ENCODE data around the gene CYRIA. TPM values are rescaled to one million over a fixed set of nuclear protein-coding genes. Genes with fewer than 3 reads are reported as not detected.

CYRIA gene
- total RNA-seq = 10 to 100 TPM; 12.5 to 18.7 (median 17.7) TPM

DNA sequence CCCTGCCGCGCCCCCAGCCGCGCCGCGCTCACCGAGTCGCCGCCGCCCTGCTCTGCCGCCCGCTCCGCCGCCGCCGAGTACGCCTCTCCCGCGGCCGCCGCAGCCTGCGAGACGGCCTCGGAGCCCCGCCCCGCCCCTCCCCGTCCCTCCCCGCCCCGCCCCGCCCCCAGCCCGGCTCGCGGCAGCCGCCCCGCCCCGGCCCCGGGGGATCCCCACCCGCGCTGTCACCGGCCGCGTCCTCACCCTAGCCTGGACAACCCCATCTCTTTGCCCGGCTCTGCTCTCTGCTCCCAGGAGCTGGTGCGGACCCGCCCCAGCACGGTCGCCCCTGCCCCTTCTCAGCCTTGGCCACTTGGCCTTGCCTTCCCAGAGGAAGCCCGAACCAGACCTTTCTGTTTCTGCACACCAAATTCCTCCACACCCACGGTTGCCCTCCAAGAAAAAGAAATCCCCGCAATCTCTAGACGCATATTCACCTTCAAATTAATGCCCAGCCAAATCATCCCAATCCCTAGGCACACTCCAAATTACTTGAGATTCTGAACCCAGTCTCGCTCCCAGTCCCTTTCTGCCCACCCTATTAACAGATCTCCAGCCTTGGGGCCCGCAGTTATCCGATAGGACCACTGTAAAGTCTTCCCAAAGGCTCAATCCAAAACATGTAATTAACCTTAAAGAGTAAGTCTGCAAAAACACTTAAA, at the start of gene CYRIA:
Gene CYRIA (minus strand): TSS at position 87 of the 701 bp plus-strand sequence. CDS start 77,715 bp downstream, outside the sequence.
- TF ChIP-seq POLR2A (IDR thresholded peaks at IDR 0.05) (no peak), POLR2AphosphoS5 (IDR thresholded peaks at IDR 0.05) (peak in 1 of 3 donors; percentile 14)
- TF ChIP-seq, protein P1, sequence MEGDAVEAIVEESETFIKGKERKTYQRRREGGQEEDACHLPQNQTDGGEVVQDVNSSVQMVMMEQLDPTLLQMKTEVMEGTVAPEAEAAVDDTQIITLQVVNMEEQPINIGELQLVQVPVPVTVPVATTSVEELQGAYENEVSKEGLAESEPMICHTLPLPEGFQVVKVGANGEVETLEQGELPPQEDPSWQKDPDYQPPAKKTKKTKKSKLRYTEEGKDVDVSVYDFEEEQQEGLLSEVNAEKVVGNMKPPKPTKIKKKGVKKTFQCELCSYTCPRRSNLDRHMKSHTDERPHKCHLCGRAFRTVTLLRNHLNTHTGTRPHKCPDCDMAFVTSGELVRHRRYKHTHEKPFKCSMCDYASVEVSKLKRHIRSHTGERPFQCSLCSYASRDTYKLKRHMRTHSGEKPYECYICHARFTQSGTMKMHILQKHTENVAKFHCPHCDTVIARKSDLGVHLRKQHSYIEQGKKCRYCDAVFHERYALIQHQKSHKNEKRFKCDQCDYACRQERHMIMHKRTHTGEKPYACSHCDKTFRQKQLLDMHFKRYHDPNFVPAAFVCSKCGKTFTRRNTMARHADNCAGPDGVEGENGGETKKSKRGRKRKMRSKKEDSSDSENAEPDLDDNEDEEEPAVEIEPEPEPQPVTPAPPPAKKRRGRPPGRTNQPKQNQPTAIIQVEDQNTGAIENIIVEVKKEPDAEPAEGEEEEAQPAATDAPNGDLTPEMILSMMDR (IDR thresholded peaks at IDR 0.05) = no peak
- H3K4me3 ChIP-seq = peak within 1 kb of the TSS; percentile 70 to 79 (median 71)
- intact Hi-C loops (cut with DNase I; ENCODE audit: low total_unique reads) = no loop called here
- no peaks in the 10 kb centered on the region for H3K36me3 ChIP-seq
- no peaks in the 10 kb centered on the region for H3K27me3 ChIP-seq
- peaks cover 0 to 2% of the 10 kb centered on the region in 2 donors for H3K4me1 ChIP-seq
- no peaks in the 10 kb centered on the region for H3K9me3 ChIP-seq
- peak within 1 kb of the TSS; percentile 76 to 89 for H3K27ac ChIP-seq
- no peak for DNase-seq (ENCODE audit: low spot score in 2 of 2)

- intact Hi-C loops (cut with DNase I; ENCODE audit: low total_unique reads) = no loop called here
- Histone ChIP-seq H3K4me1 (no peaks in the 10 kb centered on the region), H3K27ac (no peak overlapping the region), H3K4me3 (no peak overlapping the region), H3K27me3 (no peaks in the 10 kb centered on the region), H3K36me3 (no peaks in the 10 kb centered on the region), H3K9me3 (no peaks in the 10 kb centered on the region)
- DNase-seq (ENCODE audit: low spot score in 2 of 2) = no peak
- TF ChIP-seq POLR2AphosphoS5 (IDR thresholded peaks at IDR 0.05) (no peak), POLR2A (IDR thresholded peaks at IDR 0.05) (no peak)
- TF ChIP-seq, protein P1 (IDR thresholded peaks at IDR 0.05) = no peak
Measured at GRCh38 chr2:16713011-16713423, 47.4 kb upstream of the CYRIA start.

- Histone ChIP-seq H3K4me1 (no peaks in the 10 kb centered on the region), H3K27ac (no peak overlapping the region), H3K36me3 (no peaks in the 10 kb centered on the region), H3K4me3 (no peak overlapping the region), H3K9me3 (no peaks in the 10 kb centered on the region), H3K27me3 (no peaks in the 10 kb centered on the region)
- TF ChIP-seq POLR2A (IDR thresholded peaks at IDR 0.05) (no peak), POLR2AphosphoS5 (IDR thresholded peaks at IDR 0.05) (no peak)
- TF ChIP-seq, protein P1 (IDR thresholded peaks at IDR 0.05) = no peak
- no peak for DNase-seq (ENCODE audit: low spot score in 2 of 2)
- intact Hi-C loops (cut with DNase I; ENCODE audit: low total_unique reads) = no loop called here
Measured at GRCh38 chr2:16709769-16710168, 44.1 kb upstream of the CYRIA start.

- Histone ChIP-seq H3K4me1 (no peaks in the 10 kb centered on the region), H3K36me3 (no peaks in the 10 kb centered on the region), H3K4me3 (no peak overlapping the region), H3K9me3 (no peaks in the 10 kb centered on the region), H3K27ac (no peak overlapping the region), H3K27me3 (no peaks in the 10 kb centered on the region)
- TF ChIP-seq POLR2AphosphoS5 (IDR thresholded peaks at IDR 0.05) = no peak
- no peak for TF ChIP-seq POLR2A (IDR thresholded peaks at IDR 0.05)
- TF ChIP-seq, protein P1 (IDR thresholded peaks at IDR 0.05) = no peak
- DNase-seq (ENCODE audit: low spot score in 2 of 2) = no peak
- intact Hi-C loops (cut with DNase I; ENCODE audit: low total_unique reads) = no loop called here
Measured at GRCh38 chr2:16708173-16708572, 42.5 kb upstream of the CYRIA start.

DNA sequence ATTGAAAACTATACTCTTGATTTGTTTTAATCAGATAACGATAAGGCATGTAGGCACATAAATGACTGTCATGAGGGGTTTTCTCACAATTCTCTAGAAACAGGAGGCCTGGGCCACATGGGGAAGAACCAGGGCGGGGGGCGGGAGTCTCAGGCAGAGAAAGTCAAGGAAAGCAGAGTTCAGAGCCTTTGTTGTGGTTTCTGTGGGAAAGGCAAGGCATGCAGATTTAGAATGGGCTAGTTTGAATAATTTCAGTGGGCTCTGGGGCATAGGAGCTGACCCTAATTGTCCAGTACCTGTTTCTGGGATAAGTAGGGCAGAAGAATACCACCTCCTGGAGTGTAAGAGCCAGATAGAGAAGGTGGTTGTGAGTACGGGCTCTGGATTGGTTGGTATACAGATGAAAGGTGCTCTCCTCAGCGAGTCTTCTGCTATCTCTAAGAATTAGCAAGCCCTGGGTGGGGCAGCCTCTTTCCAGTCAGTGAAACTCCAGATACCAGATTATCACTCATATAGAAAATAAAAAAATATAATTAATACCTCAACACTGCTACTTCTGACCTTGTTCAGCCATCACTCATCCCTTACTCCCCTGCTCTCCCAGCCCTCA, 41.5 kb upstream of the CYRIA start:
- no peak for TF ChIP-seq POLR2A (IDR thresholded peaks at IDR 0.05)
- TF ChIP-seq POLR2AphosphoS5 (IDR thresholded peaks at IDR 0.05) = no peak
- TF ChIP-seq, protein P1 (IDR thresholded peaks at IDR 0.05) = no peak
- DNase-seq (ENCODE audit: low spot score in 2 of 2) = no peak
- Histone ChIP-seq H3K36me3 (no peaks in the 10 kb centered on the region), H3K27ac (no peak overlapping the region), H3K9me3 (no peaks in the 10 kb centered on the region), H3K27me3 (no peaks in the 10 kb centered on the region), H3K4me1 (no peaks in the 10 kb centered on the region), H3K4me3 (no peak overlapping the region)
- intact Hi-C loops (cut with DNase I; ENCODE audit: low total_unique reads) = no loop called here

Measured in breast epithelium (tissue), 4 donors.